DMS53 (cell line): ENCODE results near the gene LILRB3.
"Not testable (repeated sequence)": the region's sequence is repeated elsewhere in the genome, so short reads cannot be mapped to it uniquely, and the experiment has no call there.

ENCODE experiments used
- DNase-seq: peaks from one replicate; lab custom pipeline; 2025; lab: John Stamatoyannopoulos, UW

LILRB3 gene

DNA sequence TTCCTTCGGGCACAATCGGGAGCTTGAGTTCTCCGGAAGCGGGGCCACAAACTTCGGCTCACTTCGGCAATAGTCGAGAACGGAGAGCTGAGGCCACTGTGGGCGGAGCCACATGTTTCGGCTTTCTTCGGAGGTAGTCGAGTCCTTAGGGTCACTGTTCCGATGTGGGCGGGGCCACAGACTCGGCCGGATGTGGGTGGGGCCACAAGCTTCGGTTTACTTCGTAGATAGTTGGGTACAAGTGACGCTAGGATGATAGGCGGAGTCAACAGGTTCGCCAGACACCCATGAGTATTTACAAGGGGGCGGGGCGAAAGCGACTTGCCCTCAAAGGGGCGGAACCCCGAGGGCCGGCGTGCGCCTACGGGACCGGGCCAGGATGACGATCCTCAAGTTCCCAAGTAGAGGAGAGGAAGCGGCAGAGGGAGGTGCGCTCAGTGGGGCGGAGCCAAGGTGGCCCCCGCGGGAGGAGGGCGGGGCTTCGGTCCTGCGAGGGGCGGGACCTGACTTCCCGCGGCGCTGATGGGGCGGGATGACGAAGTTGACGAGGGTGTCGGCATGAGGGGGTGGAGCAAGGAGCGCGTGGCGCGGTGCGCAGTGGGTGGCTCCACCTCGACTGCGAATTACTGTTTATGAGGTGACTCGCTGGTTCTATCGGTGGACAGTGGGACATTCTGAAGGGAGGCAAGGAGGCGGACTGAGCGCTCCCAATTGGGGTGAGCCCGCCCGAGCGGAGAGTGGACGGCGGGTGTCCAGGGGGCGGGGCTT is 32.9 kb downstream of the LILRB3 start:
- peak; percentile 100 for DNase-seq

DNA sequence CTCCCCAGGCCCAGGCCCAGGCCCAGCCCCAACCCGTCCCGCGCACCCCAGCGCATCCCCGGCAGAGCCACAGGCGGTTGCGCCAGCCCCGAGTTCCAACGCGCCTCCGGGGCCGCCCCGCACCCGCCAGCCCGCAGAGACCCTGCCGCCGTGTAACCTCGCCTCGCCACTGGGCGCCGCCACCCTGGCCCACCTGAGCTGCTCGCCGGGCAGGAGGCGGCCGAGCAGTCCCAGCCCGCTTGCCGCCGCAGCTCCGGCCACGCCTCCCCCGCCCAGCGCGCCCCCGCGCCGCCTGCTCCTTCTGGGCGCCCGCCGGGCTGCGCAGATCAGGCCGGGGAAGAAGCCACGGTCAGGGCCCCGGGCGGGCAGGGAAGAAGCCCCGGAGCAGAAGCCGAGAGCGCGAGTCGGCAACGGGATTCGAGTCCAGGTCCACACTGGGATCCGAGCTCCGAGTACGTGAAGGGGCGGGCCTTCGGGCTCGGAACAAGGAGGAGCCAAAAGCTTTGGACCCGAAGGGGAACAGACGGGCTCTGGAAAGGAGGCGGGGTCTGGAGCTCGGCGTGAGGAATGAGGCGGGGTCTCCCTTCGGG is 33.6 kb downstream of the LILRB3 start, which contains the start of gene MBOAT7:
MBOAT7 (minus strand) TSS at position 436 of the 590 bp plus-strand sequence. CDS start 1,072 bp downstream, outside the sequence.
- DNase-seq: no peak

DNA sequence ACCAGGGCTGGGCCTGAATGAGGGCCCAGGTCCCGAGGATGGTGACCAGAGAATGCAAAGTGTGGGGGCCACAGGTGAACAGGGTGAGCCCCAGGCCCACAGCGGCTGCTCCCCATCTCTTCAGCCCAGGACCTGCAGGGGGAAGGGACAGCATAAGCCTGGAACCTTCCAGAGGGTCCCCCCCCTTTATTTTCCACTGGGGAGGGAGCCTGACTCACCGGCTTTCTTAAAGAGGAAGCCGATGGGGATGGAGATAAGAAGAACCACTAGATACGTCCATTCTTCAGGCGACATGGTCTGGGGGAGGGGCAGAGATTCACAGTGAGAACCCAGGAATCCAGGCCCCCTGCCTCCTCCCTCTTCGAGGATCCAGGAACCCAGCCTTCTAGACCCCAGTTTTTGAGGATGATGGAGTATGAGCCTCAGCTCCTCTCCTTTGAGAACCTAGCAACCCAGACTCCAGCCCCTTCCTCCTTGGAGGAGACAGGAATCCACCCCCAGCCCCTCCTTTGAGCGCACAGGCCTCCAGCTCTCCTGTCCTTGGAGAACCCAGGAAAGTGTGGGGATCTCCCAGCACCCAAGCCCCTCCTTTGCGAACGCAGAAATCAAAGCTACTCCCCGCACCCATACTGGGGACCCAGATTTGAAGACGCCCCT is 34.5 kb downstream of the LILRB3 start:
- no peak for DNase-seq

DNA sequence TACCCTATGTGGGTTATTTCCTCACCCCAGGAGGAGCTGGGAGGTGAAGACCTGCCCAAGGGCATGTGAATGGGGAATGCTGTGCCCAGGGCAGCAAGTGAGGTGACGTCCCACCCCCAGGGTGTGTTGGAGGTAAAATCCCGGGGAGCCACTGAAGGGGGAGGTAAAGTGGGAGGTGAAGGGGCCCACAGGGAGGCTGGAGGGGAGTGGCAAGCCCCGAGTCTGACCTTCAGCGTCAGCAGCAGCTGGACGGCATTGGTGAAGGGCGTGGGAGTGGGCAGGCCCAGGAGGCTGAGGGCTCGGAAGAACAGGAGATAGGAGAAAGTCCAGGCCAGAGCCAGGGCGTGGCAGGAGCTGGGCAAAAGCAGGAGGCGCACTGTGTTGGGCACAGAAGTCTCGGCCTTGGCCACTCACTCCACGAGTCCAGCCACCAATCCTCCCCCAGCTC is 35.8 kb downstream of the LILRB3 start:
- no peak for DNase-seq

DNA sequence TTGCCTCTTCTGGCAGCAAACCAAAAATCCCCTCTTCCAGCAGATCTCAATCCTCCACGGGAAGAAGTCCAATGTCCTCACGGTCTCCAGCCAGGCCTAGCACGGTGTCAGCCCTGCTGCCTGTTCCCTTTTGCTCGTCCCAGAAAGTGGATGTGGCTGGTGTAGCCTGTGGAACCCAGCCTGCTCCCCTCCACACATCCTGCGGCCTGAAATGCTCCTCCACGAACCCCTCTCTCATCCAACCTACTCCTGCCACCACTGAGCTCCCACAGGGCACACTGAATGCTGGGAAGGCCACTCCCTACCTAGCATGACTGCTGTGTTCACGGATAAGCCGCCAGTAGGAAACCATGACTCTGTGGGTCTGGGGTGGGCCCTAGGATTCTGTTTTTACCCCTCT is 36.5 kb downstream of the LILRB3 start:
- DNase-seq: no peak

DNA sequence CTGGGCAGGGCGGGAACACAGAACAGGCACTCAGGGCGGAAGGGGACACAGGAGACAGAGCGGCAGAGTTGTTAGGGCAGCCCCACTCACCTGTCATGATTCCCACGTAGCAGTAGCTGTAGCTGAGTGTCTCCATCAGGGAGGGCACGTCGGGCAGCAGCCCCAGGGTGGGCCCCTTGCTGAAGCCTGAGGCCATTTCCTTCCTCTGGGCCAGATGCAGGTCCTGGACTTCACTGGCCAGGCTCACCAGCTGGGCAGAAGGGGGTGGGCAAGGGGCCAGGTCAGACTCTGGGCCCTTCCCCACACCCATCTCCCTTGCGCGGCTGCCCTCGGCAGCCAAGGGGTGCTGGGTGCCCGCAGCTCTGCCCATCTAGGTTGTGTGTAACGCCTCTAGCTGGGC is 39.4 kb downstream of the LILRB3 start:
- DNase-seq: no peak

DNA sequence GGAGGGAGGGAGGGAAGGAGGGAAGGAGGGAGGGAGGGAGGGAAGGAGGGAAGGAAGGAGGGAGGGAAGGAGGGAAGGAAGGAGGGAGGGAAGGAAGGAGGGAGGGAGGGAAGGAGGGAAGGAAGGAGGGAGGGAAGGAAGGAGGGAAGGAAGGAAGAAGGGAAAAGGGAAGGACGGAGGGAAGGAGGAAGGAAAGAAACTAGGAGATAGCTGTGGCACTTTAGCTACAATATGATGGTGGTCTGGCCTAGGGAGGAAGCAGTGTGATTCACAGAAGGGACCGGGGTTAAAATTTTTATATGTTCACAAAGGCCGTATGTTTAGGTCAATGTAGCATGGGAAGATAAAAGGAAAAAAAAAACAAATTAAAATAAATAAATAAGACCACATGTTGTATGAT is 40.9 kb downstream of the LILRB3 start:
- not testable (repeated sequence) for DNase-seq

DNA sequence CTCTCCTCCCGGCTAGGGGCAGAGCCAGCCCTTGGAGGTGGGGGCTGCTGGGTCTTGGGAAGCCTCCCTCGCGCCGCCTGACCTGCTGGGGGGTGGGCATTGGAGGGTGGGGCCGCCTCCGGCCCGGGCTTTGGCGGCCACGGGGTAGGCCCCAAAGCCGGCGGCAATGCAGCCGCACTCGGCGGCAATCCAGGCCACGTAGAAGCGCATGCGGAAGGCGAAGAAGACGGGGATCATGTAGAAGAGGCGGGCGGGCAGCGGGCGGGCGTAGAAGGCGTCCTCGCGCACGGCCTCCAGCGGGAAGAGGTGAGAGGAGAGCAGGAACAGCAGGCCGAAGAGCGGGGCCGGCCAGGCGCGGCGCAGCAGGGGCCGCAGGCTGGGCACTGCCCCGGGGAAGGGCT is 42.1 kb downstream of the LILRB3 start:
- no peak for DNase-seq

DNA sequence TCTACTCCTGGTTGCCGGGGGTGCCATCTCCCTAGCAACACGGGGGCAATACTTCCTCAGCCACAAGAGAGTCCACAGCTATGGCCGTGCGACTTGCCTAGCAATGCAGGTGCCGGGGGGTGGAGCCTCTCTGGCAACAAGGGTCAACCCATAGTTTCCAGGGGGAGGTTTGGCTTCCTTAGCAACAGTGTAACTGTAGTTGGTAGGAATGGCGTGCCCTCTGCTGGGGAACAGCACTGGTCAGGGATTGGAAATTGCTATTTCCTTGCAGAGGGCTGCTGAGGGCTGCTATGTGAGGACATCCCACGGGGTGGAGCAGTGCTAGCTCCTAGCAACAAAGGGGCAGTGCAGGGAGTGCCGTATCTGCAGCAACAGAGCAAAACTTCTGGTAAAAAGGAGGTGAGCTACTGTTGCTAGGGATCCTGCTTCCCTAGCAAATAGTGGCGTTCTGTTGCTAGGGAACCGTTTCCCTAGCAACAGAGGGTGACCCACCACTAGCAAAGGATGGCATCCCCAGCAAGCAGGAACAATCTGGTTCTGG is 42.8 kb downstream of the LILRB3 start:
- peak; percentile 67 for DNase-seq

DNA sequence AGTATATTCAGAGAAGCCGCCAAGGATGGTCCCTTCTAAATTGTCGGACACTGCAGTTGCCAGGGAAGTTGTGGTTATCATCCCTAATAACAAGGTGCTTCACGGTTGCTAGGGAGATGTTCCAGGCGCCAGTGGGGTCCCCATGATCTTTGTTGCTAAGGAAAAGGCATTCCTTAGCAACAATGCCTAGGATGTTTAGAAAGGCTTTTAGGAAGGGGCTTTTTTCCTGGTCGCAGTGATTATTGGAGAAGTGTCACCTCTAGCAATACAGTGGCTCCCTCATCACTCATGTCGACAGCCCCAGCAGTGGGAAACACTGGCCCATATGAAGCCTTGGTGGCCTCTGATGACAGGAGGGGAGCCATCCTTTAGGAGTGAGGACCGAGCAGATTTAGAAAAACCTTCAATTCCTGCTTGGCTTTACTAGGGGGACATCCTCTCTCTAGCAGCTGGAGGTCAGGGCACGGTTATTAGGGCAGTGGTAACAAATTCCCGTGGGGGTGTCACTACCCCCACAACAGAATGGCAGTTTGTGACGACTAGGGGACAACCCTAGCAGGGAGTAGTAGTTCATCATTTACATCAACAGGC is 43.5 kb downstream of the LILRB3 start:
- DNase-seq: no peak

DNA sequence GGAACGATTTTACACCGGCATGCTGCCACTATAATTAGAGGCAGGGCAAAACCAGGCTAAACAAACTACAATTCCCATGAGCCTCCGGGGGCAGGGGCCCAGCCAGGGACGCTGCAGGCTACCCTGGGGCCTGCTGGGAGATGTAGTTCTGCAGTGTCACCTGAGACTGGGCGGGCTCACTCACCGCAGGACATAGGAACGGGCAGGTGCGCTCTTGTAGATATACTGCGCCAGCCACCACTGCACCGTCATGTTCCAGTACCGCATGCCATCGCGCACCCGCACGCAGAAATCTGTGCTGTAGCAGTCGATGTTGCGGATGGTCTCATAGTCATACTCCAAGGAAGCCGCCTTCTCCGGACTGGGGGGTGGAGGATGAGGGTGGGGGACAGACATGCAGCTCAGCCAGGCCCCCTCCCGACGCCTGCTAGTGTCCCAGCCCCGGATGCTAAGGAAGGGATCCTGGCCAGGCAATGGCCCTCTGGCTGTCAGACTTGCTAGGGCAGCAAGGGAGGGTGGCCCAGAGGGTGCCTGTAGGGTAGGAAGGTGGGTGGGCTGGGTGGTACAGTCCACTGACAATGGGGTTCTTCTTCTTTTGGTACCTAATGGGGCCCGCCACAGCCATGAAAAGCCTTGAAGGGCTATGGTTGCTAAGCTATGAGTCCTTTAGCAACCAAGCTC is 44.1 kb downstream of the LILRB3 start:
- peak; percentile 50 for DNase-seq

DNA sequence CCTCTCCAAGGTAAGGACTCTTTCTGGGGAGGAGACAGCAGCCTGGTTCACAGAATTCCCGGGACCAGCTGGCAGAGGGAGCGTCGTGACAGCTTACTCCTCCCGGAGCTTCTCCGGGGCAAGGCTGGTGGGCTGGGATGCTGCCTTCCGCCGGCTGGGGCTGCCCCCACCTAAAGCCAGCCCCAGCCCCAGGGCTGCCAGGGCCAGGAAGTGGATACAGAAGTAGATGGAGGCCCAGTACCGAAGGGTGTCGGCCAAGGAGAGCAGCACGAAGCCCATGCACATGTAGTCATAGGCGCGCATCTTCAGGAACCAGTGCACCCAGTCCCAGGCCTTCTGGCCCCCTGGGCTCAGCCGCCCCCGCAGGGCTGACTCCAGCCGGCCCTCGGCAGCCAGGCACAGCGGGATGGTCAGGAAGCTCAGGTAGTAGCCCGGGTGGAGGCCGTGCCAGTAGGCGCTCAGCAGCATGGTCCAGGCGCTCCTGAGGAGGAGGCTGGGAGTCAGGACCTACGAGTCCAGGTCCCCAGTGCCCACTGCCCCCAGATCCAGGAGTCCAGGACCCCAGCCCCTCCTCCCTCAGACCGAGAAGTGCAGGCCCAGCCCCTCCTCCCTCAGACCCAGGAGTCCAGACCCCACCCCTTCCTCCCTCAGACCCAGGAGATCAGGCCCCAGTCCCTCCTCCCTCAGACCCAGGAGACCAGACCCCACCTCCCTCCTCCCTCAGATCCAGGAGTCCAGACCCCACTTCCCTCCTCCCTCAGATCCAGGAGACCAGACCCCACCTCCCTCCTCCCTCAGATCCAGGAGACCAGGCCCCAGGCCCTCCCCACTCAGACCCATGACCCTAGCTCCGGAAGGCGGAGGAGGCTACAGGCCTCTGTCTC is 48.6 kb downstream of the LILRB3 start:
- DNase-seq: no peak

DNA sequence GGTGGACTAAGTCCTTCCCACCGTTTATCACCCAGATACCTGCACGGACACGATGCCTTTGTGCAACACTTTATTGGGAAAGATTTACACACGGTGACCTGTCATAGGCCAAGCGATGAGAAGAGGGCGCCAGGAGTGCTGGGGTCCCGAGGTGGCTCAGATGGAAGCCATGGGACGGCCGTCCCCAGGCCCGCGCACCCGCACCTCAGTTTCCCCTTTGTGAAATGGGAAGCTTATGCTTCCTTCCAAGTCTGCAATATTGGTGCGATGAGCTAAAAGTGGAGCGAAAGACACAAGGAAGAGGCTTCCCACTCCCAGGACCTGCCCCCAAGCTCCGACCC is 49.5 kb downstream of the LILRB3 start:
- DNase-seq: no peak

DNA sequence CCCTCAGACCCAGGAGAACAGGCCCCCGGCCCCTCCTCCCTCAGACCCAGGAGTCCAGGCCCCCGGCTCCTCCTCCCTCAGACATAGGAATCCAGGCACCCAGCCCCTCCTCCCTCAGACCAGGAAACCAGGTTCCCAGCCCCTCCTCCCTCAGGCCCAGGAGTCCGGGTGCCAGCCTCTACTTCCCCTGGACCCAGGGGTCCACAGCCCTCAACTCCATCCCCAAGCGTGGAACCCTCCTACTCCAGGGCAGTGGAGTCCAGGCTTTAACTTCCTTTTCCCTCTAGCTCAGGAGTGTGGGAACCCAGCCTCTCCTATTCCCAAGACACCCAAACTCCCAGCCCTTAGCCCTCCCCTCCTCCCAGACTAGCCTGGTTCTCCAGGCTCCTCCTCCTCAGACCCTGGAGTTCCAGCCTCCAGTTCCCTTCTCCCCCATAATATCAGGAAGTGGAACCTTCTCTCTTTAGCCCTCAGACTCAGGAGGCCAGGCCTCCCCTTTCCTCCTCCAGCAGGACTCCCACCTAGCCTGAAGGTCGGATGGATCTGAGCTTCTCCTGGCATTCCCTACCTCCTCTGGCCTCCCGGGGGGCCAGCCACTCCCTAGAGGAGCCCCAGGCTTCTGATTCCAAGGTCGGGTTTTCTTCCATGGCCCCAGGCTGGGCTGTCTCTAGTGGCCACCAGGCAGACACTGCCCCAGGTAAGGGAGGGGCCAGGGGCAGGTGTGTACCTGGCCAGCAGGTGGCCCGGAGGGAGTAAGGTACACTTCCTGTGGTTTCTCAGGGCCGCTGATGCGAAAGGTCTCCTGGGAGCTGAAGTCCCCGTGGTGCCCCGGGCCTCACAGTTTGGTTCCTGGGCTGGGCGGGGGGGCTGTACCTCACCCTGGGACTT is 50.1 kb downstream of the LILRB3 start, which contains the start of gene TMC4:
TMC4 (minus strand) TSS at position 690 of the 888 bp plus-strand sequence; CDS start at position 647, 43 bp downstream.
- peak; percentile 97 for DNase-seq

DNA sequence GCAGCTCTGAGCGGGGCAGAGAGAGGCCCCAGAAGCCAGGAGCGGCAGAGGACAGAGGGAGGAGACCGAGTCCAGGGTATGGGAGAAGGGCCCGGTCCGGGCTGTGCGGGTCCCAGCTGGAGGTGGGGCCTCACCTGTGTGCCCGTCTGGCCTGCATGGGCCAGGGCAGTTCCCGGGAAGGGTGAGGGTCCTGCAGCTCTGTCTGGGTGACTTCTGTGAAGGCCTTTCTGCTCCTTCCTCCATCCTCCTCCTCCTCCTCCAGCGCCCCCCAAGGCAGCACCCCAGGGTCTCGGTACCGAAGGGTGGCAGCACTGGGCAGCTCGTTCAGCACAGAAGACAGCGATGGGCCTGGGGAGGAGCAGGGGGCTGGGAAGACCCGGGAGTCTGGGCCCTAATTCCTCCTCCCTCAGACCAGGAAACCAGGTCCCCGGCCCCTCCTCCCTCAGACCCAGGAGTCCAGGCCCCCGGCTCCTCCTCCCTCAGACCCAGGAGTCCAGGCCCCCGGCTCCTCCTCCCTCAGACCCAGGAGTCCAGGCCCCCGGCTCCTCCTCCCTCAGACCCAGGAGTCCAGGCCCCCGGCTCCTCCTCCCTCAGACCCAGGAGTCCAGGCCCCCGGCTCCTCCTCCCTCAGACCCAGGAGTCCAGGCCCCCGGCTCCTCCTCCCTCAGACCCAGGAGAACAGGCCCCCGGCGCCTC is 50.9 kb downstream of the LILRB3 start:
- not testable (repeated sequence) for DNase-seq

DNA sequence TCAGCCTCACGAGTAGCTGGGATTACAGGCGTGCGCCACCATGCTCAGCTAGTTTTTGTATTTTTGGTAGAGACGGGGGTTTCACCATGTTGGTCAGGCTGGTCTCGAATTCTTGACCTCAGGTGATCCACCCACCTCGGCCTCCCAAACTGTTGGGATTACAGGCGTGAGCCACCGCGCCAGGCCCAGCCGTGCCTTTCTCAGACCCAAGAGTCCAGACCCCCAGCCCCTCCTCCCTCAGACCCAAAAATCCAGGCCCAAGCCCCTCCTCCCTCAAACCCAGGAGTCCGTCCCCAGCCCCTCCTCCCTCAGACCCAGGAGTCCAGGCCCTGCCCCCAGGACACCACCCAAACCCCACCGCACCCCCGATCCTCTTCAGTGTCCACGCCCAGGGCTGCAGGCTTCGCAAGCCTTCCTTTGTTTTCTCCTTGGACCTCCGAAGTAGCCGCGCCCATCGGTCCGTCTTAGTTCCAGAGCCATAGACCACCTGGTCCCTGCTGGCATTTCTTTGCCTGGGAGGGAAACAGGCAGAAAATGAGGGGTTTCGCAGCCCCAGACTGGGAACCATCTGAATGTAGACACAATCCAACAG is 53.6 kb downstream of the LILRB3 start:
- DNase-seq: no peak

DNA sequence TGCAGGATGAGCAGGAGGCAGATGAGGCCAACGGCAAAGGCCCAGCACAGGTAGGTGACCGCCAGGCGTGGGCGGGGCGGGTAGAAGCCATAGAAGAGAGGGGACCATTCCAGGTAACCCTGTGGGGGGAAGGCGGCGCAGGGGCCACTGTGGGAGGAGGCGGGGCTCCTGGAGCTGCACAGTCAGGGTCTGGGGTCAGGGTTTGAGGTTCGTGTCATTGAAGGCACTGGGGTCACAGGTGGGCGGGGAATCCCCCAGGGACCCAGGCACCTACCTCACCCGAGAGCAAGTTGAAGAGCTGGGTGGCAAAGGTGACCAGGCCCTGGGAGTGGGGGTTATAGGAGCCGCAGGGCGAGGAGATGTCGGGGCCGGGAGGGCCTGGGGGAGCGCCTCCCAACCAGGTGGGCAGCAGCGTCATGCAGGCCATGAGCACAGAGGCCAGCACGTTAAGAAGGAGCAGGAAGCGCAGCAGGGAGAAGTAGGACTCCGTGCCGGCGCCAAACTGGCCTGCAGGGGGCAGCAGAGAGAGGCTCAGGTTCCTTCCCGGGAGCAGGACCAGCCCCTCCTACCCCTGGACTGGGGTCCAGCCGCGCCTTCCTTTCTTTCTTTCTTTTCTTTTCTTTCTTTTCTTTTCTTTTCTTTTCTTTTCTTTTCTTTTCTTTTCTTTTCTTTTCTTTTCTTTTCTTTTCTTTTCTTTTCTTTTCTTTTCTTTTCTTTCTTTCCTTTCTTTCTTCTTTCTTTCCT is 54.5 kb downstream of the LILRB3 start:
- DNase-seq: peak; percentile 93
